Stimulated activated CD4-positive, alpha-beta T cell treated with anti-CD3 and anti-CD28 coated beads, TNF-alpha, amount 100 ng/mL, for 24 hours (primary cell): ENCODE measurements around the gene C11orf58.
A peak's percentile ranks its signal among the peaks of the same experiment; 100 is the strongest.

Experiments
- DNase-seq, 3 experiments: peaks; one replicate each; pipeline ENCODE4 v3.0.0-alpha.2; 2020; ENCODE audit warnings: low read depth in 3 of 3

Gene C11orf58

GRCh38 chr11:16738193-16738946, at the start of gene C11orf58:
C11orf58 (plus strand) TSS chr11:16738647; CDS start chr11:16738779, 132 bp downstream.
- peak; percentile 80 to 92 (median 91) for DNase-seq

- DNase-seq: no peak
Measured at GRCh38 chr11:16690086-16690485, 48.4 kb upstream of the C11orf58 start.

GRCh38 chr11:16703795-16704194, 34.7 kb upstream of the C11orf58 start:
- DNase-seq: no peak

GRCh38 chr11:16713594-16713993, 24.9 kb upstream of the C11orf58 start:
- no peak for DNase-seq

GRCh38 chr11:16722581-16723344, 15.7 kb upstream of the C11orf58 start:
- no peak for DNase-seq

GRCh38 chr11:16727806-16728205, 10.6 kb upstream of the C11orf58 start:
- DNase-seq: no peak

- DNase-seq: no peak
Measured at GRCh38 chr11:16737818-16738192, 642 bp upstream of the C11orf58 start.

- no peak for DNase-seq
Measured at GRCh38 chr11:16738947-16739815, 734 bp downstream of the C11orf58 start.

- no peak for DNase-seq
Measured at GRCh38 chr11:16741473-16741872, 3.0 kb downstream of the C11orf58 start.

- no peak for DNase-seq
Measured at GRCh38 chr11:16743478-16743877, 5.0 kb downstream of the C11orf58 start.

GRCh38 chr11:16744128-16744725, 5.8 kb downstream of the C11orf58 start:
- DNase-seq: no peak

GRCh38 chr11:16745950-16746605, 7.6 kb downstream of the C11orf58 start:
- no peak for DNase-seq

- no peak for DNase-seq
Measured at GRCh38 chr11:16749092-16749491, 10.6 kb downstream of the C11orf58 start.

GRCh38 chr11:16749666-16750065, 11.2 kb downstream of the C11orf58 start:
- DNase-seq: no peak

- DNase-seq: no peak
Measured at GRCh38 chr11:16750417-16750816, 12.0 kb downstream of the C11orf58 start.

- DNase-seq: no peak
Measured at GRCh38 chr11:16758382-16759024, 20.1 kb downstream of the C11orf58 start.

GRCh38 chr11:16759857-16760508, 21.5 kb downstream of the C11orf58 start:
- DNase-seq: no peak

- DNase-seq: no peak
Measured at GRCh38 chr11:16763746-16764145, 25.3 kb downstream of the C11orf58 start.

- no peak for DNase-seq
Measured at GRCh38 chr11:16764888-16765287, 26.4 kb downstream of the C11orf58 start.

- no peak for DNase-seq
Measured at GRCh38 chr11:16767137-16767536, 28.7 kb downstream of the C11orf58 start.
